ENCODE measurements around the gene COX6A1.
"Not testable (repeated sequence)": the region's sequence is repeated elsewhere in the genome, so short reads cannot be mapped to it uniquely, and the experiment has no call there.

Gene COX6A1

DNA sequence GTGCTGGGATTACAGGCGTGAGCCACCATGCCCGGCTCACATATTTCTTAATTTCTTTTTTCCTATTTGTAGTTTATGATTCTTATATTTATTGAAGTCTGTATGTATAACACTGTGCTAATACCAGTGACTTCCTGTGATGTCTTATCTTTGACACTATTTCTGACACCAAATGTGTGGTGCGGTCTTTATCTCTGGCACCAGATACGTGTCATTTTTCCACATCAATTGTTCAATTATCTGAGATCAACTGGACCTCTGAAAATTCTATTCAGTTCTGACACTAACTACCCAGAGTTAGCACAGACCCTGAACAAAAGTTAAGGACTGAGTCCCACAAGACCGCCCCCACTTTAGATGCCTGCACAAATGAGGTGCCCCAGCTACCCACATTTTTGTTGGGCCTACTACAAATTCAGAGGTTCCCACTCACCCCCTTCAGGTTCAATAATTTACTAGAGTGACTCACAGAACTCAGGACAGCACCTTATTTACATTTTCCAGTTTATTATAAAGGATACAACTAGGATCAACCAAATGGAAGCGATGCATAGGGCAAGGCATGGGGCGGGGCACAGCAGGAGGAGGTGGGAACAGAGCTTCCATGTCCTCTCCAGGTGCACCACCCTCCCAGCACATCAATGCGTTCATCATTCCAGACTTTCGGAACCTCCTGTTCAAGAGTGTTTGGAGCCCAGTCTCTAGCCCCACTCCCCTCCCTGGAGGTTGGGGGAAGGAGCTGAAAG, 43.3 kb downstream of the COX6A1 start:
- no peak for DNase-seq (ENCODE audit: low read depth, low spot score)
- TF ChIP-seq, protein P1, sequence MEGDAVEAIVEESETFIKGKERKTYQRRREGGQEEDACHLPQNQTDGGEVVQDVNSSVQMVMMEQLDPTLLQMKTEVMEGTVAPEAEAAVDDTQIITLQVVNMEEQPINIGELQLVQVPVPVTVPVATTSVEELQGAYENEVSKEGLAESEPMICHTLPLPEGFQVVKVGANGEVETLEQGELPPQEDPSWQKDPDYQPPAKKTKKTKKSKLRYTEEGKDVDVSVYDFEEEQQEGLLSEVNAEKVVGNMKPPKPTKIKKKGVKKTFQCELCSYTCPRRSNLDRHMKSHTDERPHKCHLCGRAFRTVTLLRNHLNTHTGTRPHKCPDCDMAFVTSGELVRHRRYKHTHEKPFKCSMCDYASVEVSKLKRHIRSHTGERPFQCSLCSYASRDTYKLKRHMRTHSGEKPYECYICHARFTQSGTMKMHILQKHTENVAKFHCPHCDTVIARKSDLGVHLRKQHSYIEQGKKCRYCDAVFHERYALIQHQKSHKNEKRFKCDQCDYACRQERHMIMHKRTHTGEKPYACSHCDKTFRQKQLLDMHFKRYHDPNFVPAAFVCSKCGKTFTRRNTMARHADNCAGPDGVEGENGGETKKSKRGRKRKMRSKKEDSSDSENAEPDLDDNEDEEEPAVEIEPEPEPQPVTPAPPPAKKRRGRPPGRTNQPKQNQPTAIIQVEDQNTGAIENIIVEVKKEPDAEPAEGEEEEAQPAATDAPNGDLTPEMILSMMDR (IDR thresholded peaks at IDR 0.05; ENCODE audit: low read depth, low read length) = no peak
- no peak overlapping the region for H3K4me3 ChIP-seq (ENCODE audit: low read depth, low read length)
- in situ Hi-C loops (cut with HindIII; ENCODE audit: low sequenced_read_pairs) = no loop called here

DNA sequence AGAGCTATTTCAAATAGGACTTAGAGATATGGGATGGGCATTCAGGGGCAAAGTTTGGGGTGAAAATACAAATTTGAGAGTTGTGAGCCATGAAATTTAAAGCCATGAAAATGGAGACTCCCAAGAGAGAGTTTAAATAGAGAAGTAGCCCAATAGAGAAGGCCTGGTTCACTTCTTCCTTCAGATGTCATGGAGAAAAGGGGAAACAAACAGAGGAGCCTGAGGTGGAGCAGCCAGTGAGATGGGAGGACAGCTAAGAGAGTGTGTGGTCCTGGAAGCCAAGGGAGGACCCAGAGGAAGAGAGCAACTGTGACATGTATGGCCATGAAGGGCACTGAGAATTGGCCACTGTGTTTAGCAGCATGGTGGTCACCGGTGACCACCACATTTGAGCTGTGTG, 45.7 kb downstream of the COX6A1 start:
- in situ Hi-C loops (cut with HindIII; ENCODE audit: low sequenced_read_pairs) = no loop called here

DNA sequence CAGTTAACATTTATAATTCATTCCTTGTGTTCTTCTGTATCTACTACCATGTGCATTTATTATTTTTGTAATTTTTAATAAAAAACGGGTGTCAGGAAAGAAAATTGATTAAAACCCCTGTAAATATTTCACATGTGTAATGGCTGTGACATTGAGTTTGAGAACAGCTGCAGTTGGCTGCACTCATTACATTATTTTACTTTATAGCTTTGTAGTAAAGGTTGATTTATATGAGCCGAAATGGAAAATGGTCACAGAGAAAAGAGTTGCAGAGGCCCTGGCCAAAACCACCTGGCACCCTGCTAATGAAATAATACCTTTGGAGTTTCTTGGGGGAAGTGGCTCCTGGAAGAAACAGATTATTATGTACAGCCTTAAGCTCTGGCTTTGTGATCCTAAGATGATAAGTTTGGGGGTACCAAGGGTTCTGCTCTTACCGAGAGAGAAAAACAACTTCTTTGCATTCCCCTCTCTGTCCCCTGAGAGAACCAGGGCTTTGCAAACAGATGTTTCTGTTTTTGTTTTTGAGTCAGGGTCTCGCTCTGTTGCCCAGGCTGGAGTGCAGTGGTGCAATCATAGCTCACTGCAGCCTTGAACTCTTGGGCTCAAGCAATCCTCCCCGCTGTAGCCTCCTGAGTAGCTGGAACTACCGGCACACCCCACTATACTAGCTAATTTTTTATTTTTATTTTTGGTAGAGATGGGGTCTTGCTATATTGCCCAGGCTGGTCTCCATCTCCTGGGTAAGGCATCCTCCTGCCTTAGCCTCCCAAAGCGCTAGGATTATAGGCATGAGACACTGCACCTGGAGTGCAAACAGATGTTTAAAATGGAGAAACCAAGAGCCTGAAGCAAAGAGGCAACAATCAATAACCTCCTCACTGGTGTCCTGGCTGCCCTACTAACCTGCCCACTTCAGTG, 48.3 kb downstream of the COX6A1 start:
- TF ChIP-seq, protein P1 (IDR thresholded peaks at IDR 0.05; ENCODE audit: low read depth, low read length) = no peak
- no peak overlapping the region for H3K4me3 ChIP-seq (ENCODE audit: low read depth, low read length)
- no peak for DNase-seq (ENCODE audit: low read depth, low spot score)
- in situ Hi-C loops (cut with HindIII; ENCODE audit: low sequenced_read_pairs) = no loop called here

More for the DNA sequence above, 45.7 kb downstream of the COX6A1 start:
- no peak overlapping the region for H3K4me3 ChIP-seq (ENCODE audit: low read depth, low read length)
- no peak for DNase-seq (ENCODE audit: low read depth, low spot score)
- TF ChIP-seq, protein P1 (IDR thresholded peaks at IDR 0.05; ENCODE audit: low read depth, low read length) = no peak

DNA sequence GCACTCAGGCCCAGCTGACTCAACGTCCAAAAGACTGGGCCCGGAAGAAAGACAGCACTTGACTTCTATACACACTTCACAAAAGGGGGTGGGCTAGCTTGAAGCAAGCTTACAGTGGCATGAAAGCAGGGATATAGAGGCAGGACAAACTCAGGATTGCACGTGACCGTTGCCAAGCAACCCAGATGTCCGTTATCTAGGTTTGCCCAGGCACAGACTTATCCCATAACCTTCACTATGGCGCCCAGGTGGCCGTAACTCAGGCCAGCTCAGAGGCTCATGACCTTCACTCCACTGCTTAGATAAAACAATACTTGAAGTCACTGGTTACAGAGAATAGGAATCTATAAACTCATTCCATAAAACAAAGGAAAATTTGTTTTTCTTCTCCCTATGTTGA, 49.6 kb downstream of the COX6A1 start:
- H3K4me3 ChIP-seq (ENCODE audit: low read depth, low read length); DNase-seq (ENCODE audit: low read depth, low spot score); in situ Hi-C loops (cut with HindIII; ENCODE audit: low sequenced_read_pairs): not testable (repeated sequence)

DNA sequence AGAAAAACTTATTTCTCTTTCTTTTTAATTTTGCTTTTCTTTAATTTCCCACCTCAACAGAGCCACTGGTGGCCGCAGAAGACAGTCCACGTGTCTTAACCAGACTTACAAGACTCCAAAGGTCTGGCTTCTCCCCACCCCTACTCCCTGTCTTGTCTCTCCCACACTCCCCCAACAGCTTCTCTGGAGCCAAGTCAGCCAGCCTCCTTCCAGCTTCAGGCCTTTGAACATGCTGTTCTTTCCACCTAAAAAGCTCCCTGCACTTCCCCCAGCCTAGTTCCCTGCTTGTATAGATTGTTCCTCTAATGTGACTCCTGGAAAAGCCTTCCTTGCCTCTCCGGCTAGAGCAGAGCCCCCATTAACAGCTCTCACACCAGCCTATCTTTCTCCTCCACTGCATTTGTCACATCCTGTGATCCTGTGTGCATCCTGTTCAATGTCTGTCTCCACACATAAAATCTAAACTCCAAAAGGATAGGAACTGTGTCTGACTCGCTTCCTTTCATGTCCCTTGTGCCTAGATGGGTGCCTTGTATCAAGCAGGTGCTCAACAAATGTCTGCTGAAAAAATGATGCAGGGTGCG, 50.2 kb downstream of the COX6A1 start:
- DNase-seq (ENCODE audit: low read depth, low spot score) = no peak
- in situ Hi-C loops (cut with HindIII; ENCODE audit: low sequenced_read_pairs) = no loop called here
- H3K4me3 ChIP-seq (ENCODE audit: low read depth, low read length) = no peak overlapping the region
- TF ChIP-seq, protein P1 (IDR thresholded peaks at IDR 0.05; ENCODE audit: low read depth, low read length) = no peak

DNA sequence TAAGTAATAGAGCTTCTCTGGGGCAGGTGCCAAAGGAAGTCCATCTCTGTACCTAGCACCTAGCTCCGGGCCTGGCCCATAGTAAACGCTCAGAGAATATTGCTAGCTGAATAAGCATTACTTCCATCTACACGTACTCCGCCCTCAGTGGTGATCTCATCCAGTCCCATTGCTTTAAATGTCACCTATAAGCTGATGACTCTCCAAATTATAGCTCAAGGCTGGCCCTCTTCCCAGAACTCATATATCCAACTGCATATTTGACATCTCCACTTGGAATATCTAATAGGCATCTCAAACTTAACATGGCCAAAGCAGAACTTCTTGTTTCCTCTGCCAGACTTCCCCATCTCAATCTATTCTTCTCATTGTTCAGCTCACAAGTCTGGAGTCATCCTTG, 51.1 kb downstream of the COX6A1 start:
- TF ChIP-seq, protein P1 (IDR thresholded peaks at IDR 0.05; ENCODE audit: low read depth, low read length) = no peak

More for the DNA sequence above, 51.1 kb downstream of the COX6A1 start:
- H3K4me3 ChIP-seq (ENCODE audit: low read depth, low read length) = no peak overlapping the region
- DNase-seq (ENCODE audit: low read depth, low spot score) = no peak
- in situ Hi-C loops (cut with HindIII; ENCODE audit: low sequenced_read_pairs) = no loop called here

Data from astrocyte of the spinal cord (primary cell).